Uterus (tissue), 4 donors: ENCODE data around the gene USP7. TPM values are rescaled to one million over a fixed set of nuclear protein-coding genes. Genes with fewer than 3 reads are reported as not detected.

Source experiments
- DNase-seq, 2 donors: peaks; one replicate each; pipeline ENCODE4 v3.0.0-alpha.2; 2019 to 2020
- H3K27ac ChIP-seq, 2 donors: fragments of 200-600 bp; sonication (generic); 1 replicate in 1 of 2; 2 replicates in 1 of 2; pipeline ENCODE4 v1.5.1; 2016 to 2018
- H3K27me3 ChIP-seq, 2 donors: fragments of 200-600 bp; sonication (generic); one replicate each; pipeline ENCODE4 v1.5.1; 2018 to 2019; ENCODE audit warnings: control low read depth in 1 of 2
- H3K36me3 ChIP-seq, 2 donors: fragments of 200-600 bp; sonication (generic); one replicate each; pipeline ENCODE4 v1.5.1; 2019; ENCODE audit warnings: control low read depth in 1 of 2
- H3K4me1 ChIP-seq, 2 donors: fragments of 200-600 bp; sonication (generic); one replicate each; pipeline ENCODE4 v1.5.1; 2018 to 2019; ENCODE audit warnings: control low read depth in 1 of 2
- H3K4me3 ChIP-seq, 2 donors: fragments of 200-600 bp; sonication (generic); 1 replicate in 1 of 2; 2 replicates in 1 of 2; pipeline ENCODE4 v1.5.1; 2018 to 2019; ENCODE audit warnings: mild to moderate bottlenecking in 1 of 2
- H3K9me3 ChIP-seq, 2 donors: fragments of 200-600 bp; sonication (generic); one replicate each; pipeline ENCODE4 v1.5.1; 2019; ENCODE audit warnings: control low read depth in 1 of 2
- CTCF ChIP-seq, 4 experiments: fragments of 200-600 bp in 2 of 4; fragments of 450-650 bp in 2 of 4; sonication (generic) in 2 of 4; IDR thresholded peaks; one replicate each; pipeline ENCODE4 v1.5.1; 2016 to 2019; ENCODE audit warnings: antibody characterized with exemption in 4 of 4, mild to moderate bottlenecking in 2 of 4, moderate library complexity in 1 of 4
- POLR2A ChIP-seq, 2 donors: fragments of 450-650 bp; IDR thresholded peaks; one replicate each; pipeline ENCODE4 v1.6.1; 2016; ENCODE audit warnings: antibody characterized with exemption in 2 of 2, mild to moderate bottlenecking in 1 of 2, moderate library complexity in 1 of 2
- intact Hi-C: fragments of 100-400 bp; cut with DNase I; formaldehyde crosslinking; loops from one replicate; pipeline ENCODE4 v1.15.1; 2023; ENCODE audit warnings: low total_unique reads
- total RNA-seq, 4 donors: library from RNA; depleted of rRNA in 3 of 4; stranded (reverse); fragments of >200 nt in 3 of 4; gene quantifications; one replicate each; pipeline versions ENCODE4 v1.1.0 to v1.2.4, GENCODE V29; 2014 to 2023
- donor health status: DM: yes; HTN: yes; CAD: no.

Gene USP7
- total RNA-seq, 4 donors from 2014 or later = 20.9 to 223 (median 122) TPM

GRCh38 chr16:9000664-9001063, 37.0 kb upstream of the USP7 start:
- intact Hi-C loops = no loop called here
- Histone ChIP-seq H3K36me3 (no peaks in the 10 kb centered on the region), H3K27me3 (no peaks in the 10 kb centered on the region), H3K9me3 (no peaks in the 10 kb centered on the region), H3K27ac (no peak overlapping the region), H3K4me3 (no peak overlapping the region), H3K4me1 (no peaks in the 10 kb centered on the region)
- no peak for DNase-seq
- TF ChIP-seq CTCF (IDR thresholded peaks at IDR 0.05) (no peak), POLR2A (IDR thresholded peaks at IDR 0.05) (no peak)

- no peak for DNase-seq
- no peaks in the 10 kb centered on the region for H3K36me3 ChIP-seq
- intact Hi-C loops = no loop called here
- no peak overlapping the region for H3K4me3 ChIP-seq
- no peak overlapping the region for H3K27ac ChIP-seq
- H3K9me3 ChIP-seq = no peaks in the 10 kb centered on the region
- no peaks in the 10 kb centered on the region for H3K27me3 ChIP-seq
- no peak for TF ChIP-seq CTCF (IDR thresholded peaks at IDR 0.05)
- TF ChIP-seq POLR2A (IDR thresholded peaks at IDR 0.05) = no peak
- H3K4me1 ChIP-seq = no peaks in the 10 kb centered on the region
These were observed 36.1 kb upstream of the USP7 start for GRCh38 chr16:8999800-9000199.

- Histone ChIP-seq H3K4me3 (no peak overlapping the region), H3K36me3 (no peaks in the 10 kb centered on the region), H3K9me3 (no peaks in the 10 kb centered on the region), H3K4me1 (no peaks in the 10 kb centered on the region), H3K27me3 (no peaks in the 10 kb centered on the region), H3K27ac (no peak overlapping the region)
- TF ChIP-seq CTCF (IDR thresholded peaks at IDR 0.05) (no peak), POLR2A (IDR thresholded peaks at IDR 0.05) (no peak)
- intact Hi-C loops = no loop called here
- DNase-seq = no peak
These were observed 34.4 kb upstream of the USP7 start for GRCh38 chr16:8998108-8998507.

- intact Hi-C loops = no loop called here
- TF ChIP-seq CTCF (IDR thresholded peaks at IDR 0.05) = no peak
- no peak for TF ChIP-seq POLR2A (IDR thresholded peaks at IDR 0.05)
These were observed 33.2 kb upstream of the USP7 start for GRCh38 chr16:8996891-8997290.

GRCh38 chr16:8990445-8990844, 26.7 kb upstream of the USP7 start:
- TF ChIP-seq POLR2A (IDR thresholded peaks at IDR 0.05) (no peak), CTCF (IDR thresholded peaks at IDR 0.05) (no peak)
- Histone ChIP-seq H3K4me3 (no peak overlapping the region), H3K4me1 (no peaks in the 10 kb centered on the region), H3K27ac (no peak overlapping the region), H3K36me3 (no peaks in the 10 kb centered on the region), H3K27me3 (no peaks in the 10 kb centered on the region), H3K9me3 (no peaks in the 10 kb centered on the region)
- DNase-seq = no peak
- intact Hi-C loops = no loop called here

More at GRCh38 chr16:8996891-8997290, 33.2 kb upstream of the USP7 start:
- H3K4me3 ChIP-seq = no peak overlapping the region
- no peaks in the 10 kb centered on the region for H3K36me3 ChIP-seq
- no peak overlapping the region for H3K27ac ChIP-seq
- H3K27me3 ChIP-seq = no peaks in the 10 kb centered on the region
- no peaks in the 10 kb centered on the region for H3K9me3 ChIP-seq
- no peaks in the 10 kb centered on the region for H3K4me1 ChIP-seq
- DNase-seq = no peak
